Lung (tissue), 12 donors: ENCODE measurements around the gene RAB4B. TPM values are rescaled to one million over a fixed set of nuclear protein-coding genes. Genes with fewer than 3 reads are reported as not detected.
"Not testable (repeated sequence)": the region's sequence is repeated elsewhere in the genome, so short reads cannot be mapped to it uniquely, and the experiment has no call there.

Experiments
- ATAC-seq: fragments of 200-7000 bp; cut with Tn5 transposase; one replicate; pipeline ENCODE4 v1.9.1; 2020; ENCODE audit warnings: moderate number of reproducible peaks; ENCODE audit not compliant: insufficient read depth, low FRiP score
- DNase-seq, 3 donors: peaks; one replicate each; pipeline ENCODE4 v3.0.0-alpha.2; 2013 to 2017
- H3K27ac ChIP-seq, 2 donors: one replicate each; pipeline ENCODE4 v1.5.1; 2013; ENCODE audit warnings: mild to moderate bottlenecking in 2 of 2, moderate library complexity in 2 of 2, control low read depth in 1 of 2, inconsistent platforms in 1 of 2, low read depth in 1 of 2, low read length in 1 of 2
- H3K27me3 ChIP-seq, 3 donors: one replicate each; pipeline ENCODE4 v1.5.1; 2013; ENCODE audit warnings: low read length in 2 of 3; ENCODE audit not compliant: control insufficient read depth in 3 of 3, insufficient read depth in 3 of 3
- H3K36me3 ChIP-seq, 4 donors: one replicate each; pipeline ENCODE4 v1.5.1; 2013; ENCODE audit warnings: low read length in 4 of 4, mild to moderate bottlenecking in 1 of 4, moderate library complexity in 1 of 4; ENCODE audit not compliant: control insufficient read depth in 4 of 4, insufficient read depth in 4 of 4
- H3K4me1 ChIP-seq, 5 donors: one replicate each; pipeline ENCODE4 v1.5.1; 2013; ENCODE audit warnings: low read length in 5 of 5, mild to moderate bottlenecking in 2 of 5, moderate library complexity in 1 of 5; ENCODE audit not compliant: control insufficient read depth in 5 of 5, insufficient read depth in 5 of 5
- H3K4me3 ChIP-seq: one replicate; pipeline ENCODE4 v1.5.1; 2013; ENCODE audit warnings: mild to moderate bottlenecking, control low read depth, moderate library complexity
- H3K9ac ChIP-seq, 2 donors: one replicate each; pipeline ENCODE4 v1.5.1; 2013; ENCODE audit warnings: low read length in 2 of 2, control low read depth in 1 of 2; ENCODE audit not compliant: insufficient read depth in 1 of 2
- H3K9me3 ChIP-seq, 4 donors: one replicate each; pipeline ENCODE4 v1.5.1; 2013; ENCODE audit warnings: low read length in 3 of 4, mild to moderate bottlenecking in 1 of 4, moderate library complexity in 1 of 4; ENCODE audit not compliant: control insufficient read depth in 4 of 4, insufficient read depth in 3 of 4
- whole genome bisulfite sequencing, 2 donors: extraction: QIAGEN DNeasy Blood & Tissue Kit; methylation state at CpG; one replicate each; pipeline ENCODE4 v1.1.7; 2013; 5-methylcytosine and 5-hydroxymethylcytosine counted together
- polyA plus RNA-seq, 2 donors: library from polyadenylated mRNA; stranded (reverse); fragments of 200-250 nt; gene quantifications; one replicate each; pipeline ENCODE4 v1.2.1, GENCODE V29; 2013
- total RNA-seq, 2 donors: library from RNA; depleted of rRNA in 1 of 2; stranded (reverse); fragments of >200 nt in 1 of 2; gene quantifications; one replicate each; pipeline ENCODE4 v1.2.1, GENCODE V29; 2014 to 2021
- TF ChIP-seq, protein P1 (sequence below): IDR thresholded peaks from 2 replicates; pipeline ENCODE4 v1.5.1; 2012; ENCODE audit warnings: mild to moderate bottlenecking; ENCODE audit errors: control extremely low read depth, extremely low read depth
- donor health status: control.
- donor health status: control.
- donor health status: Bipolar disorder and iron deficiency.
- donor health status: healthy.
- donor health status: DM: yes; HTN: yes; CAD: no.

The RAB4B gene
- total and polyA plus RNA-seq, 4 donors: 11.5 to 90.9 (median 75.8) TPM

DNA sequence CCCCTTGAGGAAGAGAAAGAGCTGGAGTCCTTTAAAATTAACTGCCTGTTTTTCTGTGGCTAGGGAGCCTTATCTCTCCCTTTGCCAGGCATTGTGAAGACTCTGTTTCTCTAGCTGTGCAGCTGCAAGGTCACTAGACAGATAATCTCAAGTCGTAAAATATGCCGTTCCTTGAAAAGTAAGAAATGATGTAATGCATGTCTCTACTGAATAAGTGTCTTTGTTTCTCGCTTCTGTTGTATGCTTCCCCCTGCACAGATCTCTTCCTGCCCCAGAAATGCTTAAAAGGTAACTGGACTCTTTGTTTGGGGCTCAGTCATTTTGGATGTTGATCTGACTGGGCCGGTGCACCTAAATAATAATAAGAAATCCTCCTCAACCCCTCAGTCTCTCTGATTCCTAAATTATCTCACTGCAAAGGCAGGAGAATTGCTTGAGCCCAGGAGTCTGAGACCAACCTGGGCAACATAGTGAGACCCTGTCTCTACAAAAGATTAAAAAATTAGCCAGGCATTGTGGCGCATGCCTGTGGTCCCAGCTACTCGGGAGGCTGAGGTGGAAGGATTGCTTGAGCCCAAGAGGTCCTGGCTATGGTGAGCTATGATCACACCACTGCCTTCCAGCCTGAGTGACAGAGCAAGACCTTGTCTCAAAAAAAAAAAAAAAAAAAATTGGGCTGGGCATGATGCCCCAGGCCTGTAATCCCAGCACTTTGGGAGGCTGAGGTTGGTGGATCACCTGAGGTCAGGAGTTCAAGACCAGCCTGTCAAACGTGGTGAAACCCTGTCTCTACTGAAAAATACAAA is 55.9 kb downstream of the RAB4B start:
- WGBS, 2 donors: 47 to 49% methylated on average over 7 of the region's 7 CpGs
- not testable (repeated sequence) for H3K27ac ChIP-seq, H3K4me1 ChIP-seq, H3K4me3 ChIP-seq, H3K9me3 ChIP-seq, H3K36me3 ChIP-seq, H3K27me3 ChIP-seq, H3K9ac ChIP-seq, DNase-seq, ATAC-seq

DNA sequence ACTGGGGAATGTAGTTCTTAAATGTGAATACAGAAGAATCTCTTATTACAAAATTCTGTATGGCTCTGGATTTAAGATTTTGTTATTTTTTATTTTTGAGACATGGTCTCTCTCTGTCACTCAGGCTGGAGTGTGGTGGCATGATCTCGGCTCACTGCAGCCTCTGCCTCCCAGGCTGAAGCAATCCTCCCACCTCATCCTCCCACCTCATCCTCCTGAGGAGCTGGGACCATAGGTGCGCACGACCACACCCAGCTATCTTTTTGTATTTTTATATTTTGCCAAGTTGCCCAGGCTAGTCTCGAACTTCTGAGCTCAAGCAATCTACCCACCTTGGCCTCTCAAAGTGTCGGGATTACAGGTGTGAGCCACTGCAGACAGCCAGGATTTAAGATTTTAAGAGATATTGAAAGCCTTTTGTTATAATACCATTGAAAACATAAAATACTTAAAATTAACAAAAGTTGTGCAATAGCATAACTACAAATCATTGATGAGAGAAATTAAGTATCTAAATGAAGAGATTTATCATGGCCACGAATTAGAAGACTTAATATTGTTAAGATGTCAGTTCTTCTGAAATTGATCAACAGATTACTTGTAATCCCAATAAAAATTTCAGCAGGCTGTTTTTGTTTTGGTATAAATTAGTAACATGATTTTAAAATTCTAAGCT is 58.8 kb downstream of the RAB4B start:
- no peak overlapping the region for H3K27ac ChIP-seq
- ATAC-seq (no peak), DNase-seq (no peak)
- H3K9me3 ChIP-seq: no peaks in the 10 kb centered on the region
- no peaks in the 10 kb centered on the region for H3K36me3 ChIP-seq
- WGBS, 2 donors: 89 to 92% methylated on average over 6 of the region's 6 CpGs
- H3K4me1 ChIP-seq: no peaks in the 10 kb centered on the region
- H3K27me3 ChIP-seq: no peaks in the 10 kb centered on the region
- TF ChIP-seq, protein P1, sequence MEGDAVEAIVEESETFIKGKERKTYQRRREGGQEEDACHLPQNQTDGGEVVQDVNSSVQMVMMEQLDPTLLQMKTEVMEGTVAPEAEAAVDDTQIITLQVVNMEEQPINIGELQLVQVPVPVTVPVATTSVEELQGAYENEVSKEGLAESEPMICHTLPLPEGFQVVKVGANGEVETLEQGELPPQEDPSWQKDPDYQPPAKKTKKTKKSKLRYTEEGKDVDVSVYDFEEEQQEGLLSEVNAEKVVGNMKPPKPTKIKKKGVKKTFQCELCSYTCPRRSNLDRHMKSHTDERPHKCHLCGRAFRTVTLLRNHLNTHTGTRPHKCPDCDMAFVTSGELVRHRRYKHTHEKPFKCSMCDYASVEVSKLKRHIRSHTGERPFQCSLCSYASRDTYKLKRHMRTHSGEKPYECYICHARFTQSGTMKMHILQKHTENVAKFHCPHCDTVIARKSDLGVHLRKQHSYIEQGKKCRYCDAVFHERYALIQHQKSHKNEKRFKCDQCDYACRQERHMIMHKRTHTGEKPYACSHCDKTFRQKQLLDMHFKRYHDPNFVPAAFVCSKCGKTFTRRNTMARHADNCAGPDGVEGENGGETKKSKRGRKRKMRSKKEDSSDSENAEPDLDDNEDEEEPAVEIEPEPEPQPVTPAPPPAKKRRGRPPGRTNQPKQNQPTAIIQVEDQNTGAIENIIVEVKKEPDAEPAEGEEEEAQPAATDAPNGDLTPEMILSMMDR: no peak
- no peak overlapping the region for H3K4me3 ChIP-seq
- no peak overlapping the region for H3K9ac ChIP-seq

DNA sequence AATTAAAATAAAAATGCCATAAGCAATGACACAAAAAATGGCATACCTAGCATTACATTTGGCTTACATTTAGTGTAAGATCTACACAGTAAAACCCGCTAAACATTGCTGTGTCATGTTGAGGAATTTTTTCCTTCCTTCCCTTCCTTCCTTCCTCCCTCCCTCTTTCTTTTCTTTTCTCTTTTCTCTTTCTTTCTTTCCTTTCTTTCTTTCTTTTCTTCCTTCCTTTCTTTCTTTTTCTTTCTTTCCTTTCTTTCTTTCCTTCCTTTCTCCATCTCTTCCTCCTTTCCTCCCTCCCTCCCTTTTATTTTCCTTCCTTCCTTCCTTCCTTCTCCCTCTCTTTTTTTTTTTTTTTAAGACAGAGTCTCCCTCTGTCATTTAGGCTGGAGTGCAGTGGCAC is 60.4 kb downstream of the RAB4B start:
- 77 to 78% methylated on average over 1 of the region's 1 CpG for WGBS, 2 donors
- ATAC-seq, H3K9ac ChIP-seq, DNase-seq, H3K4me3 ChIP-seq, H3K27ac ChIP-seq, H3K4me1 ChIP-seq, H3K36me3 ChIP-seq, H3K27me3 ChIP-seq, H3K9me3 ChIP-seq: not testable (repeated sequence)

DNA sequence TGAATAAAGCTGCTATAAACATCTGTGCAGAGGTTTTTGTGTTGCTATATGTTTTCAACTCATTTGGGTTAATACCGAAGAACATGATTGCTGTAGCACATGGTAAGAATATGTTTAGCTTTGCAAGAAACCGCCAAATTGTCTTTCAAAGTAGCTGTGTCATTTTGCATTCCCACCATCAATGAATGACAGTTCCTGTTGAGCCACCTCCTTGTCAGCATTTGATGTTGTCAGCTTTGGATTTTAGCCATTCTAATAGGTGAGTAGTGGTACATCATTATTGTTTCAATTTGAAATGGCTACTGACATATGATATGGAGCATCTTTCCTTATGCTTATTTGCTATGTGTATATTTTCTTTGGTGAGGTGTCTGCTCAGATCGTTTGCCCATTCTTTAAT is 64.0 kb downstream of the RAB4B start:
- not testable (repeated sequence) for H3K4me3 ChIP-seq, H3K27me3 ChIP-seq, H3K27ac ChIP-seq, ATAC-seq, H3K9ac ChIP-seq, H3K4me1 ChIP-seq, H3K36me3 ChIP-seq, H3K9me3 ChIP-seq, DNase-seq
- 88 to 95% methylated on average over 3 of the region's 3 CpGs for WGBS, 2 donors

DNA sequence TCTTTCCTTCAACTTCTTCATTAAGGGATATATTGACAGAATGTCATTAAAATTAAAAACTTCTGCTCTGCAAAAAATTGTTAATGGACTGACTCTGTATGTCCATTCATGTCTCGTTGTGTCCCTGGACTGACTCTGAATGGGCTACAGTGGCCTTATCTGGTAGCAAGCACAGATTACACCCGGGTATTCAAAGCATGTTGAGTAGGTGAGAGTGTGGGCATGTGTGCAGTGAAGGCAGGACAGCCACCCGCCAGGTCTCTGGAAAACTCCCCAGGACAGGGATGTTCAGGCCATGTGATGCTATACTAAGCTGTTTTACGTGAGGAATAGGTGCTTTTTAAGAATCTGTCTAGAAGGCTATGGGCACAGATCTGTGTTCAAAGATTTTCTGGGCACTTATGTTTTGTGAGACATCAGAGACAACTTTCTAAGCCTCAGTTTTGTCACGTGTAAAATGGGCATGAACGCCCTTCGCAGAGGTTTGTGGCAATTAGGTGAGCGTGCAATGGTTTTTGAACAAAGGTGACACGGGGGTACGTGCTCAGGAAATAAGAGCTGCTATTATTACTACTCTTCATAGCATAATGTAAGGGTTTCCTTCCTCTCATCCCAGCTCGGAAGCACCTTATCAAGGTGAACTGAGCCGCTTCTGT is 65.1 kb downstream of the RAB4B start:
- ATAC-seq, DNase-seq, H3K27me3 ChIP-seq, H3K9me3 ChIP-seq, H3K36me3 ChIP-seq, H3K4me3 ChIP-seq, H3K27ac ChIP-seq, H3K4me1 ChIP-seq, H3K9ac ChIP-seq: not testable (repeated sequence)
- WGBS, 2 donors: 26 to 34% methylated on average over 9 to 10 of the region's 12 CpGs

DNA sequence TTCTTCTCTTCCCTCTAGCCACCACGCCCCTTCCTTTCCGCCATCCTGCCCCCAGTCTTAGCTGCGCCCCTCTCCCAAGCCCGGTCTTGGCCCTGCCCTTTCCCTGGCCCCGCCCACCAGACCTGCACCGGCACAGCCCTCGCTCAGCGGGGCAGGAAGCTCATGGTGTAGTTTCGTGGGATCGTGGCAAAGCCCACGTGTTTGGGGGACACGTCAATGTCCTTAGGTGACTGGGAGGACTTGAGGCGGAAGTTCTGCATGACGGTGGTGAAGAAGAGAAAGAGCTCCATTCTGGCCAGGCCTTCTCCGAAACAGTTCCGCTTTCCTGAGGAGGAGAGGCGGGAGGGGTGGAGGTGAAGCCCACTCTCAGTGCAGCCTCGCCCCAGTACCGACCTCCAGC is 65.6 kb downstream of the RAB4B start:
- 2 to 6% methylated on average over 14 to 15 of the region's 19 CpGs for WGBS, 2 donors
- not testable (repeated sequence) for H3K9ac ChIP-seq, H3K27ac ChIP-seq, H3K4me3 ChIP-seq, H3K36me3 ChIP-seq, H3K27me3 ChIP-seq, H3K4me1 ChIP-seq, H3K9me3 ChIP-seq, DNase-seq
- ATAC-seq: peak; percentile 81
